Tibial nerve (tissue), 4 donors: ENCODE data around the gene RALA.

Experiments used
- EP300 ChIP-seq, 2 donors: sonication (generic); formaldehyde crosslinking; IDR thresholded peaks; one replicate each; pipeline ENCODE4 v1.6.1; 2017; ENCODE audit warnings: antibody characterized with exemption in 2 of 2, mild to moderate bottlenecking in 1 of 2
- TF ChIP-seq, protein P1 (sequence below), 5 experiments: fragments of 200-600 bp in 3 of 5; fragments of 450-650 bp in 2 of 5; sonication (generic) in 3 of 5; IDR thresholded peaks; one replicate each; pipeline ENCODE4 v1.5.1; 2016 to 2019; ENCODE audit warnings: antibody characterized with exemption in 5 of 5, mild to moderate bottlenecking in 3 of 5, moderate library complexity in 2 of 5

GRCh38 chr7:39614299-39614698, 9.1 kb upstream of the RALA start:
- TF ChIP-seq, protein P1, sequence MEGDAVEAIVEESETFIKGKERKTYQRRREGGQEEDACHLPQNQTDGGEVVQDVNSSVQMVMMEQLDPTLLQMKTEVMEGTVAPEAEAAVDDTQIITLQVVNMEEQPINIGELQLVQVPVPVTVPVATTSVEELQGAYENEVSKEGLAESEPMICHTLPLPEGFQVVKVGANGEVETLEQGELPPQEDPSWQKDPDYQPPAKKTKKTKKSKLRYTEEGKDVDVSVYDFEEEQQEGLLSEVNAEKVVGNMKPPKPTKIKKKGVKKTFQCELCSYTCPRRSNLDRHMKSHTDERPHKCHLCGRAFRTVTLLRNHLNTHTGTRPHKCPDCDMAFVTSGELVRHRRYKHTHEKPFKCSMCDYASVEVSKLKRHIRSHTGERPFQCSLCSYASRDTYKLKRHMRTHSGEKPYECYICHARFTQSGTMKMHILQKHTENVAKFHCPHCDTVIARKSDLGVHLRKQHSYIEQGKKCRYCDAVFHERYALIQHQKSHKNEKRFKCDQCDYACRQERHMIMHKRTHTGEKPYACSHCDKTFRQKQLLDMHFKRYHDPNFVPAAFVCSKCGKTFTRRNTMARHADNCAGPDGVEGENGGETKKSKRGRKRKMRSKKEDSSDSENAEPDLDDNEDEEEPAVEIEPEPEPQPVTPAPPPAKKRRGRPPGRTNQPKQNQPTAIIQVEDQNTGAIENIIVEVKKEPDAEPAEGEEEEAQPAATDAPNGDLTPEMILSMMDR (IDR thresholded peaks at IDR 0.05), result no peak
- no peak for TF ChIP-seq EP300 (IDR thresholded peaks at IDR 0.05)
